ENCODE data around the gene TOLLIP.
"Not testable (repeated sequence)": the region's sequence is repeated elsewhere in the genome, so short reads cannot be mapped to it uniquely, and the experiment has no call there.

The TOLLIP gene

DNA sequence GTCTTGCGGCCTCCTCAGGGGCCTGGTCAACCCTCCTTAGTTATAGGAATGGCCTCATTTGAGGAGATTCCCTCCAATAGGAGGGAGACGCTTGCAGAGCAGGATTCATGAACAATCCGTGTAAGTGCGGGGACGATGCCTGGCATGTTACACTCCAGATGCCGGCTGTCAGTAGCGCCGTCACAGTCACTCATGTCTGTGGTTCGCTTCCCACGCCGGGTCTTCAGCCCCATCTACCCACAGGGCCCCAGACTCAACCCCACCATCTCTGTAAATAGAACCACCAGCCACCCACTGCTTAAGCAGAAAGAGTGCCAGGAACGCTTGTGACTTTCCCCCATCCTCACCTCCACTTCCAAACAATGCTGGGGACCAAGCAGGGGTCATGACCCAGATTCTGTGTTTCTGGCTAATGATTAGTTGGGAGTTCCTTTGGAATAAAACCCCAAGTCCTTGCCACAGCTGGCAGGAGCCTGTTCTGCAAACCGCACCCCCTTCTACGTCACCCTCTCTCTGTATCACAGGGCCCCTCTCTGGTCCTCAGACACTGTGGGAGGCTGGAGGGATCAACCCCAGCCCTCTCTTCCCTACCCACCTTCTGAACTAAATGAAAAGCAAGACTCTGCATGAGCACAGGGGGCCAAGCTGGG, 38.8 kb upstream of the TOLLIP start:
- Histone ChIP-seq H3K27ac (ENCODE audit: insufficient read depth in 1 of 2, low read depth in 1 of 2, low read length in 2 of 2, poor library complexity in 1 of 2, severe bottlenecking in 2 of 2) (no peak overlapping the region), H3K4me3 (ENCODE audit: control insufficient read depth in 1 of 7, extremely low read depth in 1 of 7, insufficient read depth in 4 of 7, low read depth in 2 of 7, low read length in 6 of 7) (no peak overlapping the region), H3K36me3 (ENCODE audit: control insufficient read depth in 4 of 4, insufficient read depth in 4 of 4, low read length in 3 of 4) (no peaks in the 10 kb centered on the region), H3K27me3 (replicated peaks in 2 of 5; ENCODE audit: control insufficient read depth in 4 of 5, insufficient read depth in 5 of 5, low read length in 4 of 5) (peaks cover 0 to 7% (median 0%) of the 10 kb centered on the region in 5 experiments), H3K9me3 (ENCODE audit: control extremely low read depth in 1 of 5, control insufficient read depth in 4 of 5, insufficient read depth in 2 of 5, low read depth in 1 of 5, low read length in 4 of 5) (no peaks in the 10 kb centered on the region), H3K4me1 (ENCODE audit: control extremely low read depth in 1 of 4, control insufficient read depth in 4 of 4, insufficient read depth in 4 of 4, low read length in 3 of 4) (no peaks in the 10 kb centered on the region)
- no peak for DNase-seq
- POLR2A ChIA-PET: no interaction called here
- CTCF ChIA-PET: no interaction called here
- WGBS (ENCODE audit: insufficient coverage): 88% methylated on average over 5 of the region's 14 CpGs

DNA sequence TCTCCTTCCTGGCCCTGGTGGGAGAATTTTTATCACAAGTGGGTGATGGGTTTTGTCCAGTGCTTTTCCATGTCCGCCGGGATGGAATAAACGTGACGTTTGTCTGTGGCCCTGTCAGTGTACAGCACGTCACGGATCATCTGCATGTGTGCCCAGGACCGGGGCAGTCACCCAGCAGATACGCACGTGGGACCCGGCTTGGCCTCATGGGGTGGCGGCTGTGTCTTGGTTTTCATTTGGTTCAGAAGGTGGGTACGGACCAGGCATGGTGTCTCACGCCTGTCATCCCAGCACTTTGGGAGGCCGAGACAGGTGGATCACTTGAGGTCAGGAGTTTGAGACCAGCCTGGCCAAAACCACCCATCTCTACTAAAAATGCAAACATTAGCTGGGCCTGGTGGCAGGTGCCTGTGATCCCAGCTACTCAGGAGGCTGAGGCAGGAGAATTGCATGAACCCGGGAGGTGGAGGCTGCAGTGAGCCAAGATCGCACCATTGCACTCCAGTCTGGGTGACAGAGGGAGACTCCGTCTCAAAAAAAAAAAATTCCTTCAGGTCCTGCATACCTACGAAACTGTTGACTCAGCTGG, 38.1 kb upstream of the TOLLIP start:
- WGBS (ENCODE audit: insufficient coverage): 97% methylated on average over 17 of the region's 18 CpGs

DNA sequence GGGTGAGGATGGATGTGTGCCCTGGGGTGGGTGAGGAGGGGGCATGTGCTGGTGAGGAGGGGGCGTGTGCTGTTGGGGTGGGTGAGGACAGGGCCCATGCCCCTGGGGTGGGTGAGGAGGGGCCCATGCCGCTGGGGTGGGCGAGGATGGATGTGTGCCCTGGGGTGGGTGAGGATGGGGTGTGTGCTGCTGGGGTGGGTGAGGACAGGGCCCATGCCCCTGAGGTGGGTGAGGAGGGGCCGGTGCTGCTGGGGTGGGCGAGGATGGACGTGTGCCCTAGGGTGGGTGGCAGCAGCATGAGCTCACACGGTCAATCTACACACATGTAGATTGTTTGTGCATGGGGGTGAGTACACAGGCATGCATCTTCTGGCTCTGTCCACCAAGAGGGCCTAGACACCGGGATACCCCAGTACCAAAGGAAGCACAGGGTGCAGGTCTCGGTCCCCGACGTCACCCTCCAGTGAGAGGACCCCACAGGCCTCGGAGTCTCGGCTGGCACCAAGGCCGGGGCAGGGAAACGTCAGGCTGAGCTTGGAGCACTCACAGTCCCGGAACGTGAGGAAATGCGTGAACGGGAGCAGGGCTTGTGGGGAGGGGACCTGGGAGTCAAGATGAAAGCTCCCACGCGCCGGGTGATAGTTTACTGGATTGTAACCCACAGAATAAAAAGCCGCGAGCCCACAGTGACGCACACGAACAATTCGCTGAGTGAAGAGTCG, 37.4 kb upstream of the TOLLIP start:
- Histone ChIP-seq H3K4me3 (ENCODE audit: control insufficient read depth in 1 of 7, extremely low read depth in 1 of 7, insufficient read depth in 4 of 7, low read depth in 2 of 7, low read length in 6 of 7) (no peak overlapping the region), H3K9me3 (ENCODE audit: control extremely low read depth in 1 of 5, control insufficient read depth in 4 of 5, insufficient read depth in 2 of 5, low read depth in 1 of 5, low read length in 4 of 5) (no peaks in the 10 kb centered on the region), H3K36me3 (ENCODE audit: control insufficient read depth in 4 of 4, insufficient read depth in 4 of 4, low read length in 3 of 4) (no peaks in the 10 kb centered on the region), H3K4me1 (ENCODE audit: control extremely low read depth in 1 of 4, control insufficient read depth in 4 of 4, insufficient read depth in 4 of 4, low read length in 3 of 4) (no peaks in the 10 kb centered on the region), H3K27me3 (replicated peaks in 2 of 5; ENCODE audit: control insufficient read depth in 4 of 5, insufficient read depth in 5 of 5, low read length in 4 of 5) (peaks cover 0 to 7% (median 0%) of the 10 kb centered on the region in 5 experiments), H3K27ac (ENCODE audit: insufficient read depth in 1 of 2, low read depth in 1 of 2, low read length in 2 of 2, poor library complexity in 1 of 2, severe bottlenecking in 2 of 2) (no peak overlapping the region)
- over 99% methylated on average over 18 of the region's 28 CpGs for WGBS (ENCODE audit: insufficient coverage)
- CTCF ChIA-PET: no interaction called here
- no peak for DNase-seq
- POLR2A ChIA-PET: no interaction called here

More for the DNA sequence above, 38.1 kb upstream of the TOLLIP start:
- H3K4me1 ChIP-seq (ENCODE audit: control extremely low read depth in 1 of 4, control insufficient read depth in 4 of 4, insufficient read depth in 4 of 4, low read length in 3 of 4); H3K27me3 ChIP-seq (replicated peaks in 2 of 5; ENCODE audit: control insufficient read depth in 4 of 5, insufficient read depth in 5 of 5, low read length in 4 of 5); CTCF ChIA-PET; H3K27ac ChIP-seq (ENCODE audit: insufficient read depth in 1 of 2, low read depth in 1 of 2, low read length in 2 of 2, poor library complexity in 1 of 2, severe bottlenecking in 2 of 2); POLR2A ChIA-PET; H3K4me3 ChIP-seq (ENCODE audit: control insufficient read depth in 1 of 7, extremely low read depth in 1 of 7, insufficient read depth in 4 of 7, low read depth in 2 of 7, low read length in 6 of 7); H3K36me3 ChIP-seq (ENCODE audit: control insufficient read depth in 4 of 4, insufficient read depth in 4 of 4, low read length in 3 of 4); DNase-seq; H3K9me3 ChIP-seq (ENCODE audit: control extremely low read depth in 1 of 5, control insufficient read depth in 4 of 5, insufficient read depth in 2 of 5, low read depth in 1 of 5, low read length in 4 of 5): not testable (repeated sequence)

DNA sequence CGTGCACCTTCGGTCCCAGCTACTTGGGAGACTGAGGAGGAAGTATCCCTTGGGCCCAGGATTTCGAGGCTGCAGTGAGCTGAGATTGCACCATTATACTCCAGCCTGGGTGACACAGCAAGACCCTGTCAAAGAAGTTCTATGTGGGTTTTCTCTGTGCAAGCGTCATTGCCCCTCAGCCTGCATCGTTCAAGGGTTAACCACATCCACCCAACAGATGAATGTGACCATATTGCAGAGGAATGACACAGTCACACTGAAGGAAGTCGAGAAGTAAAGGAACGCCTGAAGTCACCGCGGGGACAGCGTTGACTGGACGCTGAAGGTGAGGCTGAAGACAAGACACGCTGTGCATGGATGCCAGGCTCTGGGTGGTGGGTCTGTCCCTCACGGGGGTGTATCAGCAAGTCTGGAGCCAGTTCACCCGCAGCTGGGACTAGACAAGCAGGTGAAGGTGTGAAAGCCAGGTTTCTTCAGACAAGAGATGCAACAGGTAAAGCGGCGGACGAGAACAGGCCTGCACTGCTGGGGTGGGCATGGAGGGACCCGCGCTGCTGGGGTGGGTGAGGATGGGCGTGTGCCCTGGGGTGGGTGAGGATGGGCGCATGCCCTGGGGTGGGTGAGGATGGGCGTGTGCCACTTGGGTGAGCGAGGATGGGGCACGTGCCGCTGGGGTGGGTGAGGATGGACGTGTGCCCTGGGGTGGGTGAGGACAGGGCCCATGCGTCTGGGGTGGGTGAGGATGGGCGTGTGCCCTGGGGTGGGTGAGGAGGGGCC, 36.5 kb upstream of the TOLLIP start:
- Histone ChIP-seq H3K4me1 (ENCODE audit: control extremely low read depth in 1 of 4, control insufficient read depth in 4 of 4, insufficient read depth in 4 of 4, low read length in 3 of 4) (no peaks in the 10 kb centered on the region), H3K9me3 (ENCODE audit: control extremely low read depth in 1 of 5, control insufficient read depth in 4 of 5, insufficient read depth in 2 of 5, low read depth in 1 of 5, low read length in 4 of 5) (no peaks in the 10 kb centered on the region), H3K4me3 (ENCODE audit: control insufficient read depth in 1 of 7, extremely low read depth in 1 of 7, insufficient read depth in 4 of 7, low read depth in 2 of 7, low read length in 6 of 7) (no peak overlapping the region), H3K36me3 (ENCODE audit: control insufficient read depth in 4 of 4, insufficient read depth in 4 of 4, low read length in 3 of 4) (no peaks in the 10 kb centered on the region), H3K27me3 (replicated peaks in 2 of 5; ENCODE audit: control insufficient read depth in 4 of 5, insufficient read depth in 5 of 5, low read length in 4 of 5) (peaks cover 0 to 7% (median 0%) of the 10 kb centered on the region in 5 experiments), H3K27ac (ENCODE audit: insufficient read depth in 1 of 2, low read depth in 1 of 2, low read length in 2 of 2, poor library complexity in 1 of 2, severe bottlenecking in 2 of 2) (no peak overlapping the region)
- DNase-seq: peak in 2 of 3 donors; percentile 51 to 70
- CTCF ChIA-PET: no interaction called here
- 88% methylated on average over 22 of the region's 28 CpGs for WGBS (ENCODE audit: insufficient coverage)
- POLR2A ChIA-PET: no interaction called here

DNA sequence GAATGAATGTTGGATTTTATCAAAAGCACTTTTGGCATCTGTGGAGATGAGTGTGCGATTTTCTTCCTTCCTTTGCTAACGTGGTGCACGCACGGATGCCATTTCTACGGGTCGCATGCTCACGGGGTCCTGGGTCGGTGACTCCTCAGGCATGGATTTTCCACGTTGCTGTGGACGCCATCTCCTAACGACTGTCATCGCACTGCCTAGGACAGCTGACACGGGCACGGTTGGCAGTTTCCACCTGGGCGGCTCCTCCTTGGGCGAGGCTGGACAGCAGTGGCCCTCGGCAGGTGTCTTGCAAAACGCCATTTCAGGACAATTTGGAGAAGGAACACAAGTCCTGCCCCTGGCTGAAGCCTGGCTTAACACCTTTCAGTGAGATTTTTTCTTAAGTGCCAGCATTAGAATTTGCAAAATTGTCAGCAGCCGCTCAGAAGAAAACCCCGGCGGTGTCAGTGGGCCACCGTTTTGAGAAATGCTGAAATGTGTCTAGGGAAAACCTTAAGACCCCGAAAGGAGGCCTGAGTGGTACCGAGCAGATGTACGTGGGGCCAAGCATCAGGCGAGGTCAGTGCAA, 34.7 kb upstream of the TOLLIP start:
- no peak overlapping the region for H3K27ac ChIP-seq (ENCODE audit: insufficient read depth in 1 of 2, low read depth in 1 of 2, low read length in 2 of 2, poor library complexity in 1 of 2, severe bottlenecking in 2 of 2)
- H3K4me3 ChIP-seq (ENCODE audit: control insufficient read depth in 1 of 7, extremely low read depth in 1 of 7, insufficient read depth in 4 of 7, low read depth in 2 of 7, low read length in 6 of 7): no peak overlapping the region
- peaks cover 0 to 2% (median 0%) of the 10 kb centered on the region in 5 experiments for H3K27me3 ChIP-seq (replicated peaks in 2 of 5; ENCODE audit: control insufficient read depth in 4 of 5, insufficient read depth in 5 of 5, low read length in 4 of 5)
- ChIA-PET CTCF (no interaction called here), POLR2A (no interaction called here)
- WGBS (ENCODE audit: insufficient coverage): 85% methylated on average over 26 of the region's 26 CpGs
- H3K36me3 ChIP-seq (ENCODE audit: control insufficient read depth in 4 of 4, insufficient read depth in 4 of 4, low read length in 3 of 4): no peaks in the 10 kb centered on the region
- H3K4me1 ChIP-seq (ENCODE audit: control extremely low read depth in 1 of 4, control insufficient read depth in 4 of 4, insufficient read depth in 4 of 4, low read length in 3 of 4): no peaks in the 10 kb centered on the region
- no peaks in the 10 kb centered on the region for H3K9me3 ChIP-seq (ENCODE audit: control extremely low read depth in 1 of 5, control insufficient read depth in 4 of 5, insufficient read depth in 2 of 5, low read depth in 1 of 5, low read length in 4 of 5)
- DNase-seq: no peak

DNA sequence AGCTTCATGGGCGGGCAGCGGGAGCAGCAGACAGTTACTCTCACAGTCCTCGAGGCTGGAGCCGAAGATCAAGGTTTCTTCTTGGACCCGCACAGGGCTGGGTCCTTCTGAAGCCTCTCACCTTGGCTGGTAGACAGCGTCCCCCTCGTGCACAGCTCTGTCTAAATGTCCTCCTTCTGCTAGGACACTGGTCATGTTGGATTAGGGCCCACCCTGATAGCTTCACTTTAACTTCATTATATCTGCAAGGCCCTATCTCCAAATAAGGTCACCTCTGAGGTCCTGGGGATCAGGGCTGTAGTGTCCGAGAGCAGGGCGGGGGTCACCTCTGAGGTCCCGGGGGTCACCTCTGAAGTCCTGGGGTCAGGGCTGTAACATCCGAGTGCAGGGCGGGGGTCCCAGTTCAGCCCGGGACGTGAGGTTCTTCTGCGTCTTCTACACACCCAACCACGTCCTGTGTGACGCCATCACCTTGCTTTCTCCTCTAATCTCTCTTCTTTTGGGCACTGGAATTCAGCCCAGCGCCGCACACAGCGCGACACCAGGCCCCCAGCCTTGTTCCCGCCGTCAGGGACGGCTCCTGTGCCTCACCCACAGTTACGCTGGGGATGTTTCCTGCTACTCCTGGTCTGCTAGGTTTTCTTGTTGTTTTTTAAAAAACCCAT, 34.1 kb upstream of the TOLLIP start:
- CTCF ChIA-PET: no interaction called here
- Histone ChIP-seq H3K4me1 (ENCODE audit: control extremely low read depth in 1 of 4, control insufficient read depth in 4 of 4, insufficient read depth in 4 of 4, low read length in 3 of 4) (no peaks in the 10 kb centered on the region), H3K9me3 (ENCODE audit: control extremely low read depth in 1 of 5, control insufficient read depth in 4 of 5, insufficient read depth in 2 of 5, low read depth in 1 of 5, low read length in 4 of 5) (peaks cover 0 to 3% (median 0%) of the 10 kb centered on the region in 5 experiments), H3K27me3 (replicated peaks in 2 of 5; ENCODE audit: control insufficient read depth in 4 of 5, insufficient read depth in 5 of 5, low read length in 4 of 5) (peaks cover 0 to 2% (median 0%) of the 10 kb centered on the region in 5 experiments), H3K4me3 (ENCODE audit: control insufficient read depth in 1 of 7, extremely low read depth in 1 of 7, insufficient read depth in 4 of 7, low read depth in 2 of 7, low read length in 6 of 7) (no peak overlapping the region), H3K27ac (ENCODE audit: insufficient read depth in 1 of 2, low read depth in 1 of 2, low read length in 2 of 2, poor library complexity in 1 of 2, severe bottlenecking in 2 of 2) (no peak overlapping the region), H3K36me3 (ENCODE audit: control insufficient read depth in 4 of 4, insufficient read depth in 4 of 4, low read length in 3 of 4) (no peaks in the 10 kb centered on the region)
- DNase-seq: peak in 1 of 3 donors; percentile 21
- 73% methylated on average over 25 of the region's 25 CpGs for WGBS (ENCODE audit: insufficient coverage)
- POLR2A ChIA-PET: no interaction called here
